IPS DF 6.9 (cell line): ENCODE data around the gene IGF2BP1.
"Not testable (repeated sequence)": the region's sequence is repeated elsewhere in the genome, so short reads cannot be mapped to it uniquely, and the experiment has no call there.

Source experiments
- DNase-seq: peaks from one replicate; pipeline ENCODE4 v3.0.0-alpha.2; 2013; ENCODE audit warnings: low read depth, low spot score
- H3K27ac ChIP-seq: one replicate; pipeline ENCODE4 v1.5.1; 2013; ENCODE audit warnings: low read length, control low read depth
- H3K27me3 ChIP-seq: 2 replicates; pipeline ENCODE4 v1.6.1; 2013; ENCODE audit warnings: mild to moderate bottlenecking, low read length; ENCODE audit not compliant: control insufficient read depth, insufficient read depth
- H3K36me3 ChIP-seq: 2 replicates; pipeline ENCODE4 v1.6.1; 2013; ENCODE audit warnings: low read length; ENCODE audit not compliant: control insufficient read depth, insufficient read depth
- H3K4me1 ChIP-seq: 2 replicates; pipeline ENCODE4 v1.6.1; 2013; ENCODE audit warnings: low read length; ENCODE audit not compliant: control insufficient read depth, insufficient read depth
- H3K4me3 ChIP-seq: 2 replicates; pipeline ENCODE4 v1.5.1; 2013; ENCODE audit warnings: mild to moderate bottlenecking, low read length
- H3K9me3 ChIP-seq: 2 replicates; pipeline ENCODE4 v1.6.1; 2013; ENCODE audit warnings: low read length, inconsistent platforms; ENCODE audit not compliant: control insufficient read depth, insufficient read depth
- WGBS: extraction: QIAGEN DNeasy Blood & Tissue Kit; methylation state at CpG from one replicate; pipeline ENCODE4 v1.1.7; 2013; ENCODE audit warnings: mixed read lengths, missing lambda C conversion rate; ENCODE audit not compliant: insufficient read length, insufficient coverage; 5-methylcytosine and 5-hydroxymethylcytosine counted together

Gene IGF2BP1

GRCh38 chr17:49101054-49101534 is 103.9 kb downstream of the IGF2BP1 start:
- H3K4me3 ChIP-seq, result no peak overlapping the region

GRCh38 chr17:49103360-49103759 is 106.2 kb downstream of the IGF2BP1 start:
- H3K9me3 ChIP-seq, H3K4me3 ChIP-seq, H3K27ac ChIP-seq, DNase-seq, H3K27me3 ChIP-seq, H3K4me1 ChIP-seq, H3K36me3 ChIP-seq: not testable (repeated sequence)
- WGBS, result no CpG with 5 or more reads among the region's 14 CpGs

More at GRCh38 chr17:49101054-49101534, 103.9 kb downstream of the IGF2BP1 start:
- no peaks in the 10 kb centered on the region for H3K27me3 ChIP-seq
- no peaks in the 10 kb centered on the region for H3K36me3 ChIP-seq
- WGBS, result no CpG with 5 or more reads among the region's 4 CpGs
- no peak overlapping the region for H3K27ac ChIP-seq
- H3K9me3 ChIP-seq, result no peaks in the 10 kb centered on the region
- DNase-seq, result no peak
- no peaks in the 10 kb centered on the region for H3K4me1 ChIP-seq

- H3K36me3 ChIP-seq, result no peaks in the 10 kb centered on the region
- no peaks in the 10 kb centered on the region for H3K27me3 ChIP-seq
- no CpG with 5 or more reads among the region's 8 CpGs for WGBS
- H3K4me1 ChIP-seq, result peaks cover 3% of the 10 kb centered on the region; the same call in 1 of the 2 replicates
- H3K4me3 ChIP-seq, result no peak overlapping the region
- DNase-seq, result no peak
- H3K9me3 ChIP-seq, result no peaks in the 10 kb centered on the region
- H3K27ac ChIP-seq, result no peak overlapping the region
These were observed 107.4 kb downstream of the IGF2BP1 start for GRCh38 chr17:49104511-49105074.
